Dedifferentiated amniotic fluid mesenchymal stem cell (primary cell): ENCODE data around the gene NEO1.

Experiments used
- DNase-seq: peaks from one replicate; pipeline ENCODE4 v3.0.0-alpha.2; 2016; ENCODE audit errors: extremely low spot score

NEO1 gene, protein sequence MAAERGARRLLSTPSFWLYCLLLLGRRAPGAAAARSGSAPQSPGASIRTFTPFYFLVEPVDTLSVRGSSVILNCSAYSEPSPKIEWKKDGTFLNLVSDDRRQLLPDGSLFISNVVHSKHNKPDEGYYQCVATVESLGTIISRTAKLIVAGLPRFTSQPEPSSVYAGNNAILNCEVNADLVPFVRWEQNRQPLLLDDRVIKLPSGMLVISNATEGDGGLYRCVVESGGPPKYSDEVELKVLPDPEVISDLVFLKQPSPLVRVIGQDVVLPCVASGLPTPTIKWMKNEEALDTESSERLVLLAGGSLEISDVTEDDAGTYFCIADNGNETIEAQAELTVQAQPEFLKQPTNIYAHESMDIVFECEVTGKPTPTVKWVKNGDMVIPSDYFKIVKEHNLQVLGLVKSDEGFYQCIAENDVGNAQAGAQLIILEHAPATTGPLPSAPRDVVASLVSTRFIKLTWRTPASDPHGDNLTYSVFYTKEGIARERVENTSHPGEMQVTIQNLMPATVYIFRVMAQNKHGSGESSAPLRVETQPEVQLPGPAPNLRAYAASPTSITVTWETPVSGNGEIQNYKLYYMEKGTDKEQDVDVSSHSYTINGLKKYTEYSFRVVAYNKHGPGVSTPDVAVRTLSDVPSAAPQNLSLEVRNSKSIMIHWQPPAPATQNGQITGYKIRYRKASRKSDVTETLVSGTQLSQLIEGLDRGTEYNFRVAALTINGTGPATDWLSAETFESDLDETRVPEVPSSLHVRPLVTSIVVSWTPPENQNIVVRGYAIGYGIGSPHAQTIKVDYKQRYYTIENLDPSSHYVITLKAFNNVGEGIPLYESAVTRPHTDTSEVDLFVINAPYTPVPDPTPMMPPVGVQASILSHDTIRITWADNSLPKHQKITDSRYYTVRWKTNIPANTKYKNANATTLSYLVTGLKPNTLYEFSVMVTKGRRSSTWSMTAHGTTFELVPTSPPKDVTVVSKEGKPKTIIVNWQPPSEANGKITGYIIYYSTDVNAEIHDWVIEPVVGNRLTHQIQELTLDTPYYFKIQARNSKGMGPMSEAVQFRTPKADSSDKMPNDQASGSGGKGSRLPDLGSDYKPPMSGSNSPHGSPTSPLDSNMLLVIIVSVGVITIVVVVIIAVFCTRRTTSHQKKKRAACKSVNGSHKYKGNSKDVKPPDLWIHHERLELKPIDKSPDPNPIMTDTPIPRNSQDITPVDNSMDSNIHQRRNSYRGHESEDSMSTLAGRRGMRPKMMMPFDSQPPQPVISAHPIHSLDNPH (N-terminal part only)

DNA sequence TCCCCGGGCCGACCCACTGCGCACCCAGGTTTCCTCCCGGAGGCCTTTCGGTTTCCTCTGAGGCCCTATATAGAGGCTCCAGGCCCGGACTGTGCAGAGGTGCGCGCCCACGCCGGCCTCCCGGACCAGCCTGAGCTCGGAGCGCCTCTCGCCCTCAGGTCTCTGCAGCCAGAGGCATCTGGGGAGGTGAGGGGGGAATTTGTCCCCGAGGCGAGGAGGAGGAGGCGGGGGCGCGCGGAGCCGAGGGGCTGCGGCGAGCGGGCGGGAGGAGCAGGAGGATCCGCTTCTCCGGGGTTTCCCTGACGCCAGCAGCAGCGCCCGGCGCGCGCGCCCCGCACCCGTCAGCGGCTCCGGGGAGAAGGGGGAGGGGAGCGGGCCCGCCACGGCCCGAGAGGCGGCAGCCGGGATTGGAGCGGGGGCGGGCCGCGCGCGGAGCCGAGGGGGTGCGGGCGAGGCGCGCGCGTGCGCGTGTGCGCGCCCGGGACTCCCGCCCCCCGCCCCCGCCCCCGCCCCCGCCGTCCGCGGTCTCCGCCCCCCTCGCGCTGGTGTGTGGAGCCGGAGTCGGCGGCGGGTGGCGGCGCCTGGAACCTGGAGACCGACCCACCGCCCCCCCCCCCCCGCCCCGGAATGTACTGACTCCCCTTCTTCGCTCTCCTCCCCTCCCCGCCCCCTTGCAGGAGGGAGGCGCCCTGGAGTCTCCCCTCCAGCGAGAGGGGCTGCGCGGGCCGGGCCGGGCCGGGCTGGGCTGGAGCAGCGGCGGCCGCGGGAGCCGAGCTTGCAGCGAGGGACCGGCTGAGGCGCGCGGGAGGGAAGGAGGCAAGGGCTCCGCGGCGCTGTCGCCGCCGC, at the start of gene NEO1:
TSS of gene NEO1 (plus strand) at position 657 of the 846 bp plus-strand sequence. CDS start 213 bp downstream, outside the sequence.
- DNase-seq, result peak; percentile 63

- DNase-seq, result no peak
Measured at GRCh38 chr15:73004462-73004861, 47.8 kb upstream of the NEO1 start.

DNA sequence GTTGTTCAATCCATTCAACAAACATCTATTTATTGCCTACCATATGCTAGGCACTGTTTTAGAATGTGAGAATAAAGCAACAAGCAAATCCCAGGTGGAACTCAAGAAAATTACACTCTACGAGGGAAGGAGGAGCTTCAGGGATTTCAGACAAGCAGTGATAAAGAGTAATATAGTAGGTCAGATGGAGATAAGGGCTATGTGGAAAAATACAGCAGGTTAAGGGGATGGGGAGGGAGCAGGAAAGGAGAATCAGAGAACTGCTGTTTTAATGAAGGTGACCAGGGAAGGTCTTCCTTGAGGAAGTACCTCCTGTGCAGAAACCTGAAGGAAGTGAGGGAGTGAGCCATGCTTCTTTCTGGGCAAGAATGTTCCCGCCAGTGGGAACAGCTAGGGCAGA, 47.2 kb upstream of the NEO1 start:
- DNase-seq, result no peak

DNA sequence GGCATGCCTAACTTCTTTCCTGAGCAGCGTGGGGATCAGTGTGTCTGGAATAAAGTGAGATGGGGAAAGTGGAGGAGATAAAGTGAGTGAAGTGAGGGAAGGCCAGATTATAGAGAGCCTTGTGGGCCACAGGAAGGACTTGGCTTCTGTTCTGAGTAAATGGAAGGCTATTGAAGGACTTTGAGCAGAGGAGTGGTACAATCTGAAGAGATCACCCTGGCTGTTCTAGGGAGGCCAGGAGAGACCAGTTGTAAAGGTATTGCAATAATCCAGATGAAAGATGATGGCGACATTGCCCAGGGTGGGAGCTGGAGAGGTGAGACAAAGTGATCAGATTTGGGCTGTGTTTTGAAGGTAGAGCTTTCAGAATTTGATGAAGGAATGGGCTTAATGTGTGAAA, 46.8 kb upstream of the NEO1 start:
- no peak for DNase-seq

- no peak for DNase-seq
Measured at GRCh38 chr15:73006523-73006922, 45.7 kb upstream of the NEO1 start.

DNA sequence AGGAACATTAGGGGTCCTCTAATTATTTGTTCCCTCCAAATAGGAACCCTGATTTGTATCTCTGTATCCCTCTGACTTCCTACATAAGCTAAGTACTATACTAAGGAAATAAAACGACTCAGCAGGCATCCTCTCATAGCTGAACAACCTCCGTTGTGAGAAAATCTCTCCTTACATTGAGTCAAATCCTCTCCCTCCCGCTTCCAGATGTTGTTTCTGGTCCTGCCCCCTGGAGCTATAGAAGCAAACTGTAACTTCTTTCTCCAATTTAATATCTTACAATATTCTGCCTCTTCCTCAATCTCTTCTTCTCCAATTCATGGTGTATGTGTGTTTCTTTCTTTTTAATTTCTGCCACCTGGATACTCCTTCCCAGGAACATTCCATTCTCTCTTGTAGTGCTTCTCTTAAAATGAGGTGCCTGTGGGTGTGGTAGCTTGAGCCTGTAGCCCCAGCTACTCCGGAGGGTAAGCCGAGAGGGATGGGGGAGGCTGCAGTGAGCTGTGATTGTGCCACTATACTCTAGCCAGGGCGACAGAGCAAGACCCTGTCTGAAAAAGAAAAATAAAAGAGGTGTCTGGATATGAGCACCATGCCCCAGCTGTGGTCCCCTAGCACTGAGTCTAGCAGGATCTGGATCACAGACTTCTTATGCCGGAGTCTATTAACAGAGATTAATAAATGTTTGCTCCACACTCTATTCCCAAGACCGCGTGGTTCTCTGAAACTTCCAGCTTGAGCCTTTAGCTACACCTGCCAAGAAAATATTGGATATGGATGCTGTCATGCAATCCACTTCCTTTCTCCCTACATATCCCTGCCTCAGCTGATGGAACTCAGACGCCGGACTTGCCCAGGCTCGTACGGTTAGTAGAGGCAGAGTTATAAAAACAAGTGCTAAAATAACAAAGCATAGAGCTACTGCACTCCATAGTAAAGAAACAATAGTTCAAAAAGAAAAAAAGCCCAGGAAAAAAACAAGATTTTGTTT, 42.9 kb upstream of the NEO1 start:
- no peak for DNase-seq

DNA sequence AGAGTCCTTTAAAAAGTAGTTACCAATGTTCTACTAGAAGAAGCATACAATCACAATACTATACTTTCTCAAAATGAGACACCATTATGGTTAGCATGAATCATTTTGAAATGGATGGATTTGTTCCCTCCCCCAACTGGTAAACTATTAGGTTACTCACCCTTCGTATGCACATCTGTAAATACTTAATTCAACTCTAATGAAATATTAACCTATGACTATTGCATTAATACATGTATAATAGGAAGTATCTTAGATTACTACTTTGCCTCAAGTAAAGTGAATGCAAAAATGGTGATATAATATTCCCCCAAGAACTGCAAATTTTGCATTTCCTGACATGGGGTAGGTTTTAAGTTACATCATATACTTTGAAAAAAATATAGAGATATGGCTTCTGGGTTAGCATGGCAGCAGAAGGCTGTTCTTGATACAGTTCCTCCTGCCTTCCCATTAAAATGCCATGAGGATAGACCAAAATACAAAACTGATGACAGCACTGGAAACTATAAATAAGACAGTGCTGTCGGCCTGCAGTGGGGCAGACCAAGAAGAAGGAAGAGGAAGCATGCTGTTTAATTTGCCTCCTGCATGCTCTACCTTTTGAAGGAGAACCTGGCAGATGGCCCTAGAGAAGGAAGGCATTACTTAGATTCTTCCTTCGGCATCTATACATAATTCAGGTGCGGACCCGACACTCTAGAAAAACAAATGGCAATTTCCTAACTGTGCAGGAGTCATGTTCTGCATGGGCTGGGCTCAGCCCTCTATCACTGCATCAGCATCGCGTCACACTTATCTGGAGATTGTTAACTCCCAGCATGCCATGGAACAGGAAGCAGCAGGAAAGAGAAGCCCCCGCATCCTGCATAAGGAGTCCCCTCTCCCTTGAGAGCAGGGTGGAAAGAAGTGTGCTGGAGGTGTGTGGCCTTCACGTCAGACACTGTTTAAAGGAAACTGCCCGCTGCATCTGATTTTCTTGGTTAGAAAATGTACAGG, 41.8 kb upstream of the NEO1 start:
- no peak for DNase-seq

GRCh38 chr15:73014904-73015303, 37.4 kb upstream of the NEO1 start:
- no peak for DNase-seq

- no peak for DNase-seq
Measured at GRCh38 chr15:73015493-73015892, 36.8 kb upstream of the NEO1 start.

- DNase-seq, result no peak
Measured at GRCh38 chr15:73017987-73018386, 34.3 kb upstream of the NEO1 start.

- no peak for DNase-seq
Measured at GRCh38 chr15:73019154-73019553, 33.1 kb upstream of the NEO1 start.

DNA sequence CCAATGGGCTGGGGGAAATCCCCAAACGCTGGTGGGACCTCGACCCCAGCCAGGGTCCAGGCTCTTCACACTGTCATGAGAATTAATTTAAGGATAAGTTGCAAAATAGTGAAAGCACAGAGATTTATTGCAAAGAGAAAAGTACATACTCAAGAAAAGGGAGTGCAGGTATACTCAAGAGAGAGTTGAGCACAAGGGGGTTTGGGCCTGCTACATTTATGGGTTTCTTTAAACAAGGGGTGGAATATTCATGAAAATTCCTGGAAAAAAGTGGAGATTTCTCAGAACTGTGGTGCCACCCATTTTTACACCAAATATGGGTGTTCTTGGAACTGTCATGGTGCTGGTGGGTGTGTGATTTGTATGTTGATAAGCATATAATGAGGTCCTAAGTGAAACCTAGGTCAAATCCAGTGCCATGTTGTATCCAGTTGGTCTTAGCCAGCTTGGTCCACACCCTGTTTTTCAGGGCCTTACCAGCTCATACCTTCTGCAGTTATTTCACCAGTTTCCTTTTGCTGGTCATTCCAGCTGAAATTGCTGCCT, 32.6 kb upstream of the NEO1 start:
- no peak for DNase-seq

DNA sequence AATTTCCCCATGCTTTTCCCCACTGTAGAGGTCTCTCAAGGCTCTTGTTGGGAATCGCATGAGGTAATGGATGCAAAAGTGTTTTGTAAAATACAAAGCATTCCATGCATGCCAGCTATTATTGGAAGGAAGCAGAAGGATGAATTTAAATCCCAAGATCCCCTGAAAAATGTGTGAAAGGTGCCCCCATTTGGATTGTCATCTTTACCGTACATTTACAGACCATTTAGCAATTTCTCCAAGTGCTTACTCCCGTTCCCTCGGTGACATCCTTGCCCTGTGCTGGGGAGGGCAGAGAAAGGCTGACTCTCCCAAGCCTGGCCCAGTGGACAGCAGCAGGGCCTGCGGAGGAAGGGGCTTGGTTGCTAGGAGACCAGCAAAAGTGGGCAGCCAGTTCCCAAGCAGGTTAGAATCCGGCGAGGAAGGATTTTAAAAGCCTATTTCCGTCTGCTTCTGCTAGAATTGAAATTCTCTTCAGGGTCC, 31.1 kb upstream of the NEO1 start:
- no peak for DNase-seq

DNA sequence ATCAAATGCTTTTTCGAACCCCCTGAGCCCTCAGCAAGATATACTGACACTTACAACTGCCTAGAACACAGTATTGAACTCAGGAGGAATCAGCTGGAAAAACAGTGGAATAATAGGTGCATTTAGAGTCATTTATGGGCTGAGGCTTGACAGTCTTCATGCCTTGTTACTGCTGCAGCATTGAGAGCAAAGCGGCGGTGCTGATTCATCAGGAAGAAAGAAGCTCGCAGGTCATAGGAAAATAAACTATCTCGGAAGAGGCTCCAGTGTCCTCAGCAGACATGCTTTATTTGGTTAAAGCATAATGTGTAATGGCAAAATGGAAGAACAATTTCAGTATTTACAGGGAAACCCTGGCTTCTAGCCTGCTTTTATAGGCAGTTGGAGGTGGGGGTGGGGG, 30.1 kb upstream of the NEO1 start:
- DNase-seq, result no peak

GRCh38 chr15:73023071-73023470, 29.2 kb upstream of the NEO1 start:
- no peak for DNase-seq

DNA sequence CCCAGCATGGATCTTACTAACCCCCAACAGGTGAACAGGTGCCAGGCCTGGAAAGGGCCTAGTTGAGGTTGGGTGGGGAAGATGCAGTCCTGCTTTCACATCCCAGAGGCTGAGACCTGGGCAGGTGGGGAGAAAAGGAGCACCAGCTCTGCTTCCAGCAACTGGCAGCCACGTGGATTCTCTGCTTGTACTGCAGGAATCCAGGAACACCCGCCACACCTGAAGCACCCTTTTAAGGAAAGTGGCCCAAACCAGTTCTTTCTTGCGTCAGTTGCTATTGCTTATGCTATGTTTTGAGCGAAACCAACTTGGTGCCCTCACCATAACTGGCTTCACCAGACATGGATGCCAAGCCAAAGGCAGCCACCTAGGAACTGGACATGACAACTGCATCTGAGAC, 28.1 kb upstream of the NEO1 start:
- DNase-seq, result no peak

GRCh38 chr15:73026511-73027054, 25.7 kb upstream of the NEO1 start:
- no peak for DNase-seq

GRCh38 chr15:73028031-73028430, 24.2 kb upstream of the NEO1 start:
- no peak for DNase-seq
